NCI-H2107 treated with DMSO at 0.1 percent for 48 hours (cell line): Measurements from ENCODE around the gene PTPN13.
A peak's percentile ranks its signal among the peaks of the same experiment; 100 is the strongest.

Experiments used
- DNase-seq: peaks from one replicate; lab custom pipeline; 2025; ENCODE audit not compliant: unreplicated experiment; lab: John Stamatoyannopoulos, UW

The PTPN13 gene

GRCh38 chr4:86593688-86594558 lies at the start of gene PTPN13:
Gene PTPN13, plus strand, starts transcription at chr4:86594315. Its CDS starts 40,942 bp downstream, at chr4:86635257.
- DNase-seq, result peak; percentile 68

- no peak for DNase-seq
Observed at GRCh38 chr4:86547140-86547539, 47.0 kb upstream of the PTPN13 start.

DNA sequence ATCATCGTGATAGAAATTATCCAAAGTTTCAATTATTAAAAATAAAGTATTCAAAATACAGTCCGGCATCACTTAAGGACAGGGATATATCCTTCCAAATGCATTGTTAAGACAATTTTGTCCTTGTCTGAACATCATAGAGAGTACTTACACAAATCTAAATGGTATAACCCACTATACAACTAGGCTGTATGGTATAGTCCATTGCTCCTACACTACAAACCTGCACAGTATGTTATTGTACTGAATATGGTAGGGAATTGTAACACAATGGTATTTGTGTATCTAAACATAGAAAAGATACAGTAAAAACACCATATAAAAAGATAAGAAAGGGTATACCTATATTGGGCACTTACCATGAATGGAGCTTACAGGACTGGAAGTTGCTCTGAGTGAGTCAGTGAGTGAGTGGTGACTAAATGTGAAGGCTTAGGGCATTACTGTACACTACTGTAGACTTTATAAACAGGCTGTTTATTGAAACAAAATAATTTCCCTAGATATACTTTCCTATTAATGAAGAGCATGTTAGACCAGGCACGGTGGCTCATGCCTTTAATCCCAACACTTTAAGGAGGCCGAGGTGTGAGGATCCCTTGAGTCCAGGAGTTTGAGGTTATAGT lies 44.8 kb upstream of the PTPN13 start:
- DNase-seq, result no peak

GRCh38 chr4:86551387-86551786 lies 42.7 kb upstream of the PTPN13 start:
- DNase-seq, result no peak

GRCh38 chr4:86554646-86555045 lies 39.5 kb upstream of the PTPN13 start:
- DNase-seq, result peak; percentile 3

GRCh38 chr4:86556791-86557415 lies 37.2 kb upstream of the PTPN13 start:
- no peak for DNase-seq

- no peak for DNase-seq
Observed at GRCh38 chr4:86557526-86557925, 36.6 kb upstream of the PTPN13 start.

- DNase-seq, result no peak
Observed at GRCh38 chr4:86558258-86558657, 35.9 kb upstream of the PTPN13 start.

- no peak for DNase-seq
Observed at GRCh38 chr4:86558797-86559196, 35.3 kb upstream of the PTPN13 start.

- no peak for DNase-seq
Observed at GRCh38 chr4:86560447-86560846, 33.7 kb upstream of the PTPN13 start.

GRCh38 chr4:86561256-86561655 lies 32.9 kb upstream of the PTPN13 start:
- no peak for DNase-seq

DNA sequence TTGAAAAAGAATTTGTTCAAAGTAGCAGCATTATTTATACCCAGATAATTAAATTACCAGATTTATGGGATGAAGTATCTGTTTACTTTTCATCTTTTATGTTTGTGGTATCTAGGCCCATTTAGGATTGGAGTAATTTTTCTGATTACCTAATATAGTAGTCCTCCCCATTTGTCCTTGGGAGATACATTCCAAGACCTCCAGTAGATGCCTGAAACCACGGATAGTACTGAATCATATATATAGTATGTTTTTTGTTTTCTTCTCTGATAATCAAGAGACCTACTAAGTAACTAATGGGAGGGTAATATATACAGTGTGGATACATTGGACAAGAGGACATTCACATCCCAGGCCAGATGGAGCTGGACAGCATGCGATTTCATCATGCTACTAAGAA lies 30.7 kb upstream of the PTPN13 start:
- no peak for DNase-seq

DNA sequence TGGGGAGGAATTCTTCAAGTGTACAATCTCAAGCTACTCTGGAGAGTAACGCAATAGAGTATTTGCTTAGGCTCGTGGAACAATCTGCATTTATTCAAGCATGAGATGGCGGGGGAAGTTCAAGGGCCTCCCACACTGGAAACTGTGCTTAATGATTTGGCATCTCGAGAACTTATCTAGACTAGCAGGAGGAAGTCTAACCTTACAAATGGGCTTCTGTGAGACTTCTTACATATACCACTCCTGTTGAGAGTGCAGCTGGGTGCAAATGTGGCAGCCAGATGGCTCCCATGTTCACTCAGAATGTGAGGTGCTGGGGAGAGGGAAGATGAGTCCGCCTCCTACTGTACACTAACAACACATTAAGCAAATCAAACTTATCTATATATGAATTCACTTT lies 29.3 kb upstream of the PTPN13 start:
- no peak for DNase-seq

- DNase-seq, result no peak
Observed at GRCh38 chr4:86565651-86566050, 28.5 kb upstream of the PTPN13 start.

DNA sequence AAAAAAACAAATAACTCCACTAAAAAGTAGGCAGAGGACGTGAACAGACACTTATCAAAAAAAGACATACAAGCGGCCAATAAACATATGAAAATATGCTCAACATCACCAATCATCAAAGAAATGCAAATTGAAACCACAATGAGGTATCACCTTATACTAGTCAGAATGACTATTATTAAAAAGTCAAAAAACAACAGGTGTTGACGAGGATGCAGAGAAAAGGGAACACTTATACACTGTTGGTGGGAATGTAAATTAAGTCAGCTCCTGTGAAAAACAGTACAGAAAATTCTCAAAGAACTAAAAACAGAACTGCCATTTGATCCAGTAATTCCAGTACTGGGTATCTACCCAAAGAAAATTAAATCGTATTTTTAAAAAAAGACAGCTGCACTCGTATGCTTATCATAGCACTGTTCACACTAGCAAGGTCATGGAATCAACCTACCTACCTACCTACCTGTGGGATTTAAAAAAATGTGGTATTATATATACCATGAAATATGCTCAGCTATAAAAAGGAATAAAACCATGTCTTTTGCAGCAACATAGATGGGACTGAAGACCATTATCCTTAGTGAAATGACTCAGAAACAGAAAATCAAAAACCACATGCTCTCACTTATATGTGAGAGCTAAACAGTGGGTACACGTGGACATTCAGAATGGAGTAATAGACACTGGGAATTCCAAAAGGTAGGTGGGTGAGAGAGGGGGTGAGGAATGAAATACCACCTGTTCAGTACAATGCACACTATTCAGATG lies 24.8 kb upstream of the PTPN13 start:
- DNase-seq, result no peak

GRCh38 chr4:86579941-86580340 lies 14.2 kb upstream of the PTPN13 start:
- no peak for DNase-seq

DNA sequence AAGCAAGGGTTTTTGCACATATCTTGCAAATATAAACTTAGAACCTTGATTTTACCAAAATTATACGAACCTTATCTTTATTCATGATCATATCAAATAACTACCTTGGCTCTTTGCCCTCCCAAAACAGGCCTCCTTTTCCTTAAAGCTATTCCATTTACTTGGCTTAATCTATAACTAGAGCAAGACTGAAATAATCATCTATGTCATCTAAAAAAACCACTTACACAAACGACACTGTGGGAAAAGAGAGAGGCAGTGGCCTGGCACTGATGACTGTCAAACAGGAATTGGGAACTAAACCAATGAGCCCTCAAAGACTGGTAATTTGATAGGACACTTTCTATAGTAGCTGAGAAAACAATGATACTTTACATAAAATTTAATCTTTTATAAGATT lies 11.7 kb upstream of the PTPN13 start:
- DNase-seq, result no peak

- DNase-seq, result no peak
Observed at GRCh38 chr4:86586160-86586572, 7.9 kb upstream of the PTPN13 start.

GRCh38 chr4:86586626-86587380 lies 7.3 kb upstream of the PTPN13 start:
- no peak for DNase-seq

GRCh38 chr4:86587381-86588140 lies 6.6 kb upstream of the PTPN13 start:
- DNase-seq, result no peak
